ENCODE results near the gene BBX. TPM values are rescaled to one million over a fixed set of nuclear protein-coding genes. Genes with fewer than 3 reads are reported as not detected.

BBX gene
- total RNA-seq, 4 donors from 2014 or later: 24.2 to 68.7 (median 38.0) TPM

GRCh38 chr3:107496855-107497254 lies 25.9 kb upstream of the BBX start:
- WGBS: 89% methylated on average over 3 of the region's 3 CpGs
- H3K27me3 ChIP-seq: no peaks in the 10 kb centered on the region
- H3K27ac ChIP-seq: no peak overlapping the region
- no peaks in the 10 kb centered on the region for H3K9me3 ChIP-seq
- TF ChIP-seq POLR2AphosphoS5 (IDR thresholded peaks at IDR 0.05) (no peak), POLR2A (IDR thresholded peaks at IDR 0.05) (no peak), EP300 (IDR thresholded peaks at IDR 0.05) (no peak)
- TF ChIP-seq, protein P1, sequence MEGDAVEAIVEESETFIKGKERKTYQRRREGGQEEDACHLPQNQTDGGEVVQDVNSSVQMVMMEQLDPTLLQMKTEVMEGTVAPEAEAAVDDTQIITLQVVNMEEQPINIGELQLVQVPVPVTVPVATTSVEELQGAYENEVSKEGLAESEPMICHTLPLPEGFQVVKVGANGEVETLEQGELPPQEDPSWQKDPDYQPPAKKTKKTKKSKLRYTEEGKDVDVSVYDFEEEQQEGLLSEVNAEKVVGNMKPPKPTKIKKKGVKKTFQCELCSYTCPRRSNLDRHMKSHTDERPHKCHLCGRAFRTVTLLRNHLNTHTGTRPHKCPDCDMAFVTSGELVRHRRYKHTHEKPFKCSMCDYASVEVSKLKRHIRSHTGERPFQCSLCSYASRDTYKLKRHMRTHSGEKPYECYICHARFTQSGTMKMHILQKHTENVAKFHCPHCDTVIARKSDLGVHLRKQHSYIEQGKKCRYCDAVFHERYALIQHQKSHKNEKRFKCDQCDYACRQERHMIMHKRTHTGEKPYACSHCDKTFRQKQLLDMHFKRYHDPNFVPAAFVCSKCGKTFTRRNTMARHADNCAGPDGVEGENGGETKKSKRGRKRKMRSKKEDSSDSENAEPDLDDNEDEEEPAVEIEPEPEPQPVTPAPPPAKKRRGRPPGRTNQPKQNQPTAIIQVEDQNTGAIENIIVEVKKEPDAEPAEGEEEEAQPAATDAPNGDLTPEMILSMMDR (IDR thresholded peaks at IDR 0.05): no peak
- DNase-seq (ENCODE audit: low spot score in 2 of 2): no peak
- no peaks in the 10 kb centered on the region for H3K4me1 ChIP-seq
- no peak overlapping the region for H3K4me3 ChIP-seq
- H3K36me3 ChIP-seq: no peaks in the 10 kb centered on the region

- TF ChIP-seq POLR2AphosphoS5 (IDR thresholded peaks at IDR 0.05): no peak
- 80% methylated on average over 4 of the region's 4 CpGs for WGBS
Measured at GRCh38 chr3:107498646-107499045, 24.1 kb upstream of the BBX start.

DNA sequence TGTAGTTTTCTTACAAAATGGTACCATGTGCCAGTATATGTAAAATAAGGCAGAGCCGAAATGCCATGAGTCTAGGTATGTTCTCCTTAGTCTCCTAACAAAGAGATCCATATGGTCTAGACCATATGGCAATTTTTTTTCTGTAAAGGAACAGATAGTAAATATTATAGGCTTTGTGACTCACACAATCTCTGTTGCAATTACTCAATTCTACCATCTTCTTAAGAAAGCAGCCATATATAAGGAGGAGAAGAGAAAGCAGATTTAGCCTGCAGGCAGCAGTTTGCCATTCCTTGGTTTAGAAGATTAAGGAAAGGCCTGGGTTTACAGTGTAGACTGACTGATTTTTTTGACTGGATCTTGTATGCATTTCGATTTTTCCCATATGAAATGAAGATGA lies 16.3 kb upstream of the BBX start:
- Histone ChIP-seq H3K36me3 (no peaks in the 10 kb centered on the region), H3K4me1 (no peaks in the 10 kb centered on the region), H3K9me3 (no peaks in the 10 kb centered on the region), H3K27ac (no peak overlapping the region), H3K27me3 (no peaks in the 10 kb centered on the region), H3K4me3 (no peak overlapping the region)
- no peak for TF ChIP-seq POLR2A (IDR thresholded peaks at IDR 0.05)
- TF ChIP-seq POLR2AphosphoS5 (IDR thresholded peaks at IDR 0.05): no peak
- TF ChIP-seq, protein P1 (IDR thresholded peaks at IDR 0.05): no peak
- TF ChIP-seq EP300 (IDR thresholded peaks at IDR 0.05): no peak
- WGBS: 89% methylated on average over 2 of the region's 2 CpGs
- DNase-seq (ENCODE audit: low spot score in 2 of 2): no peak

More at GRCh38 chr3:107498646-107499045, 24.1 kb upstream of the BBX start:
- DNase-seq (ENCODE audit: low spot score in 2 of 2): no peak
- no peaks in the 10 kb centered on the region for H3K9me3 ChIP-seq
- H3K27ac ChIP-seq: no peak overlapping the region
- no peaks in the 10 kb centered on the region for H3K36me3 ChIP-seq
- no peaks in the 10 kb centered on the region for H3K27me3 ChIP-seq
- H3K4me1 ChIP-seq: no peaks in the 10 kb centered on the region
- H3K4me3 ChIP-seq: no peak overlapping the region

DNA sequence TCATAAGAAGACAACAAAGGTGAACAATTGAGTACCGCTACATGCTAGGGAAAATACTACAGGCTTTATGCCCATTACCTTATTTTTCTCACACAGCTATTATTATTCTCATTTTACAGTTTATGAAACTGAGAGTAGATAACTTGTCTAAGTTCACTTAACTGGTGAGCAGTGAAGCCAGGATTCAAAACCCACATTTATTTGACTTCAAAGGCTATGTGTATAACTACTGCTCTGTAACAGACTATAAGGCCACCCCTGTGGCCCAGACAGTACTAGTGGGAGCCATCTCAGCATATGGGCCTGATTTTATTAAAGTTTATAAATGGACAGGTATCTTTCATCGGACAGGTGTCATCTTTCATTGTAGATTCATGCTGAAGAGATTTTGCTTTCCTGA lies 14.4 kb upstream of the BBX start:
- no peak for DNase-seq (ENCODE audit: low spot score in 2 of 2)
- no peaks in the 10 kb centered on the region for H3K27me3 ChIP-seq
- H3K4me3 ChIP-seq: no peak overlapping the region
- no peaks in the 10 kb centered on the region for H3K36me3 ChIP-seq
- no peaks in the 10 kb centered on the region for H3K9me3 ChIP-seq
- TF ChIP-seq EP300 (IDR thresholded peaks at IDR 0.05) (no peak), POLR2A (IDR thresholded peaks at IDR 0.05) (no peak), POLR2AphosphoS5 (IDR thresholded peaks at IDR 0.05) (no peak)
- TF ChIP-seq, protein P1 (IDR thresholded peaks at IDR 0.05): no peak
- WGBS: 85% methylated on average over 2 of the region's 2 CpGs
- no peak overlapping the region for H3K27ac ChIP-seq
- H3K4me1 ChIP-seq: no peaks in the 10 kb centered on the region

DNA sequence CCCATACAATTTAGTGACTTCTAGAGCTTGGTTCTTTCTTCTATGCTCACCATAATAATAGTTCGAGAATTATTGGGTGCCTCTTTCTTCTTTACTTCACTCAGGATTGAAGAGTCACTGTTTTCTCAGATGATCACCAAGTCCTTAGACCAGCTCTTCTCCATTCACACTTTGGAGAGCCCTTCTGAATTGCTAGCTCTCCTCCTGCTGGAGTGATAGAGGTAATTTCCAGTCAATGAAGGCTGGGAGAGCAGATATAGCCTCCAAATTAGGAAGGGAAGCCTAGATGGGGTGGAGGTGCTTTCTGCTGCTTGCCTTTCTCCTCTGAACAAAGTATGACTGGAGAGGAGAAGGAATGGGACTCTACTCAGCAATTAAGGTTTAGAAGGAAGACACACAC lies 10.7 kb upstream of the BBX start:
- no peak for DNase-seq (ENCODE audit: low spot score in 2 of 2)
- H3K36me3 ChIP-seq: no peaks in the 10 kb centered on the region
- H3K4me3 ChIP-seq: no peak overlapping the region
- 90% methylated on average over 1 of the region's 1 CpG for WGBS
- H3K27ac ChIP-seq: no peak overlapping the region
- TF ChIP-seq, protein P1 (IDR thresholded peaks at IDR 0.05): no peak
- TF ChIP-seq EP300 (IDR thresholded peaks at IDR 0.05) (no peak), POLR2AphosphoS5 (IDR thresholded peaks at IDR 0.05) (no peak), POLR2A (IDR thresholded peaks at IDR 0.05) (no peak)
- H3K9me3 ChIP-seq: no peaks in the 10 kb centered on the region
- H3K27me3 ChIP-seq: no peaks in the 10 kb centered on the region
- H3K4me1 ChIP-seq: no peaks in the 10 kb centered on the region

- Histone ChIP-seq H3K4me3 (no peak overlapping the region), H3K9me3 (no peaks in the 10 kb centered on the region), H3K27me3 (no peaks in the 10 kb centered on the region), H3K36me3 (no peaks in the 10 kb centered on the region), H3K4me1 (no peaks in the 10 kb centered on the region), H3K27ac (no peak overlapping the region)
- no peak for DNase-seq (ENCODE audit: low spot score in 2 of 2)
- WGBS: 94% methylated on average over 1 of the region's 1 CpG
- no peak for TF ChIP-seq POLR2AphosphoS5 (IDR thresholded peaks at IDR 0.05)
Measured at GRCh38 chr3:107514453-107514852, 8.3 kb upstream of the BBX start.
